ENCODE results near the gene MFAP4. TPM values are rescaled to one million over a fixed set of nuclear protein-coding genes. Genes with fewer than 3 reads are reported as not detected.

The MFAP4 gene
- total RNA-seq, 1 experiment from 2014 or later = 1.5 TPM

DNA sequence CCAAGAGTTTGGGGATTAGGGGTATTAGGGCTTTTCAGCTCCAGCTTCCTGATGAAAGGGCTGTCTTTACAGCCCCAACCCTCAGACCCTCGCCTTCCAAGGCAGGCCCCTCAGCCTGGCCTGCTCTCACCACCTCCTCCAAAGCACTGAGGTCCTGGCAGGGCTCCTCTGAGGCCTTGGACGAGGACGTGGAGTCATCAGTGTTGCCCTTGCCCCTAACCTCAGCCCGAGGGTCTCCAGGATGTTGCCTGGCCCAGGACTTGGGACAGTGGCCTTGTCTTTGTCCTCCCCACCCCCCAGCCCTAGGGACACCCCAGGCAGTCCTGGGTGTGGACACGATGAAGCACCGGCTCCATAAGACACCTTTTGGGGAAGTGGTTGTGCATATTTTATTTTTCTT, 52.7 kb downstream of the MFAP4 start:
- no peak overlapping the region for H2AFZ ChIP-seq (ENCODE audit: low read length)
- Mint-ChIP-seq H3K4me1 (peaks cover 25 to 42% of the 10 kb centered on the region in 2 experiments), H3K27ac (no peak overlapping the region), H3K4me3 (no peak overlapping the region), H3K36me3 (ENCODE audit: insufficient read depth in 1 of 3, low read depth in 3 of 3) (peaks cover 7 to 31% (median 28%) of the 10 kb centered on the region in 3 experiments; a peak in 5 of 7 replicates), H3K27me3 (ENCODE audit: low read depth) (peaks cover 2% of the 10 kb centered on the region; the same call in 1 of the 2 replicates), H3K9me3 (no peaks in the 10 kb centered on the region)
- H2AK5ac ChIP-seq (ENCODE audit: insufficient read length, low read length) = no peak overlapping the region
- no peaks in the 10 kb centered on the region for H3K79me2 ChIP-seq (ENCODE audit: insufficient read depth, low read length)
- no peak overlapping the region for H4K91ac ChIP-seq (ENCODE audit: insufficient read length, low read depth, low read length)
- H4K8ac ChIP-seq (replicated peaks; ENCODE audit: insufficient read length, low read depth, low read length) = no peak overlapping the region
- DNase-seq = no peak
- H3K79me1 ChIP-seq (ENCODE audit: insufficient read depth, low read depth, low read length, poor library complexity, severe bottlenecking) = no peaks in the 10 kb centered on the region
- H2BK15ac ChIP-seq (ENCODE audit: low read depth, low read length) = no peak overlapping the region
- H4K20me1 ChIP-seq (ENCODE audit: control insufficient read depth, insufficient read depth, insufficient read length) = peaks cover 3% of the 10 kb centered on the region
- no peak overlapping the region for H3K9ac ChIP-seq (ENCODE audit: extremely low read depth, insufficient read length, low read length)
- no peak overlapping the region for H2BK5ac ChIP-seq (ENCODE audit: insufficient read length, low read length)
- H3K14ac ChIP-seq (ENCODE audit: insufficient read depth, low read length) = no peak overlapping the region
- H3K4ac ChIP-seq (ENCODE audit: low read depth, low read length) = no peak overlapping the region
- H4K5ac ChIP-seq (ENCODE audit: insufficient read length, low read depth, low read length) = no peak overlapping the region
- H3K27ac ChIP-seq (ENCODE audit: insufficient read length, low read depth, low read length) = no peak overlapping the region
- H3K23ac ChIP-seq (ENCODE audit: insufficient read length, low read depth, low read length) = no peak overlapping the region
- H3K18ac ChIP-seq (ENCODE audit: insufficient read length, low read depth, low read length) = no peak overlapping the region
- no CpG with 5 or more reads among the region's 6 CpGs for WGBS (ENCODE audit: extremely low coverage, insufficient read length, low lambda C conversion rate)
- no peak overlapping the region for H3T11ph ChIP-seq (ENCODE audit: low read length)
- no peaks in the 10 kb centered on the region for H3K23me2 ChIP-seq (ENCODE audit: insufficient read length, low read depth, low read length, poor library complexity, severe bottlenecking)
- H2BK120ac ChIP-seq (ENCODE audit: low read depth, low read length, poor library complexity, severe bottlenecking) = no peak overlapping the region
- TF ChIP-seq, protein P1, sequence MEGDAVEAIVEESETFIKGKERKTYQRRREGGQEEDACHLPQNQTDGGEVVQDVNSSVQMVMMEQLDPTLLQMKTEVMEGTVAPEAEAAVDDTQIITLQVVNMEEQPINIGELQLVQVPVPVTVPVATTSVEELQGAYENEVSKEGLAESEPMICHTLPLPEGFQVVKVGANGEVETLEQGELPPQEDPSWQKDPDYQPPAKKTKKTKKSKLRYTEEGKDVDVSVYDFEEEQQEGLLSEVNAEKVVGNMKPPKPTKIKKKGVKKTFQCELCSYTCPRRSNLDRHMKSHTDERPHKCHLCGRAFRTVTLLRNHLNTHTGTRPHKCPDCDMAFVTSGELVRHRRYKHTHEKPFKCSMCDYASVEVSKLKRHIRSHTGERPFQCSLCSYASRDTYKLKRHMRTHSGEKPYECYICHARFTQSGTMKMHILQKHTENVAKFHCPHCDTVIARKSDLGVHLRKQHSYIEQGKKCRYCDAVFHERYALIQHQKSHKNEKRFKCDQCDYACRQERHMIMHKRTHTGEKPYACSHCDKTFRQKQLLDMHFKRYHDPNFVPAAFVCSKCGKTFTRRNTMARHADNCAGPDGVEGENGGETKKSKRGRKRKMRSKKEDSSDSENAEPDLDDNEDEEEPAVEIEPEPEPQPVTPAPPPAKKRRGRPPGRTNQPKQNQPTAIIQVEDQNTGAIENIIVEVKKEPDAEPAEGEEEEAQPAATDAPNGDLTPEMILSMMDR (conservative IDR thresholded peaks at IDR 0.05) = no peak
- no peaks in the 10 kb centered on the region for H3K27me3 ChIP-seq (ENCODE audit: insufficient read depth, low read length)
- no peaks in the 10 kb centered on the region for H3K9me3 ChIP-seq (ENCODE audit: control insufficient read depth, low read depth, low read length)
- no peak overlapping the region for H3K4me2 ChIP-seq (ENCODE audit: insufficient read depth, insufficient read length, low read length)
- H2BK12ac ChIP-seq (ENCODE audit: insufficient read length, low read depth, low read length) = no peak overlapping the region
- H3K56ac ChIP-seq (ENCODE audit: insufficient read length, low read depth, low read length) = no peak overlapping the region
- peaks cover 2% of the 10 kb centered on the region; the same call in 1 of the 2 replicates for H3K4me1 ChIP-seq (ENCODE audit: insufficient read depth, low read length)
- H2BK20ac ChIP-seq (ENCODE audit: low read depth, low read length, poor library complexity, severe bottlenecking) = no peak overlapping the region

Data from H9 (cell line).